Left hindlimb (tissue), 1 donor: ENCODE results near the gene RANBP3L.
"Not testable (repeated sequence)": the region's sequence is repeated elsewhere in the genome, so short reads cannot be mapped to it uniquely, and the experiment has no call there.

Experiments used
- DNase-seq: peaks from one replicate; pipeline ENCODE4 v3.0.0-alpha.2; 2018

Gene RANBP3L

GRCh38 chr5:36202521-36202961 is 99.2 kb downstream of the RANBP3L start:
- no peak for DNase-seq

DNA sequence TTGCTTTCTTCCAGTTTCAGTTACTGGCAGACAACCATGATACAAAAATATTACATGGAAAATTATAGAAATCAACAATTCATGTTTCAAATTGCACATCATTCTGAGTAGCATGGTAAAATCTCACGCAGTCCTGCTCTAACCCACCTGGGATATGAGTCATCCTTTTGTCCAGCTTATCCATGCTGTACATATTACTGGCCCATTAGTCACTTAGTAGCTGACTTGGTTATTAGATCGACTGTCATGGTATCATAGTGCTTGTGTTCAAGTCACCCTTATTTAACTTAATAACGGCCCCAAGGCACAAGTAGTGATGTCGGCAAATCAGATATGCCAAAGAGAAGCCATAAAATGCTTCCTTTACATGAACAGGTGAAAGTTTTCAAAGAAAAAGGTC is 101.2 kb downstream of the RANBP3L start:
- DNase-seq, result no peak

- DNase-seq, result no peak
These were observed 102.1 kb downstream of the RANBP3L start for GRCh38 chr5:36199620-36200019.

DNA sequence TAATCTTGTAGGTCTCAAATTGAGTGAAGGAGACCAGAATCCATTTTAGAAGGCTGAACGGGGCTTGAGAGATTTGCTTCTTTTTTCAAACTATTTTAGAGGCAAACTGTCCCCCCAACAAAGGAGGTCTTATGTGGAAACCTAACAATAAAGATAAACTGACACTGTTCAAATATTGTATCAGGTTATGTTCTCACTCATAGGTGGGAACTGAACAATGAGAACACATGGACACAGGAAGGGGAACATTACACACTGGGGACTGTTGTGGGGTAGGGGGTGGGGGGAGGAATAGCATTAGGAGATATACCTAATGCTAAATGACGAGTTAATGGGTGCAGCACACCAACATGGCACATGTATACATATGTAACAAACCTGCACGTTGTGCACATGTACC is 102.9 kb downstream of the RANBP3L start:
- DNase-seq, result not testable (repeated sequence)
